Activated T-helper 2 cell treated with anti-CD3 and anti-CD28 coated beads, Interferon-gamma antibody, Interleukin-2, Interleukin-4, amounts not matched to agents 10 μg/mL and 5 μg/mL and 100 μg/mL, durations not matched to agents 14 hours and 24 hours and 36 hours (primary cell): Measurements from ENCODE around the gene UTP18. TPM values are rescaled to one million over a fixed set of nuclear protein-coding genes. Genes with fewer than 3 reads are reported as not detected.
"Not testable (repeated sequence)": the region's sequence is repeated elsewhere in the genome, so short reads cannot be mapped to it uniquely, and the experiment has no call there.

ENCODE experiments used
- DNase-seq: peaks from one replicate; pipeline ENCODE4 v3.0.0; 2021; ENCODE audit warnings: low spot score
- H3K27ac Mint-ChIP-seq: one replicate; pipeline ENCODE4 v1.8.0; 2021; ENCODE audit warnings: mixed read lengths
- H3K27me3 Mint-ChIP-seq: one replicate; pipeline ENCODE4 v1.8.0; 2021; ENCODE audit warnings: low read depth, mixed read lengths
- H3K36me3 Mint-ChIP-seq: one replicate; pipeline ENCODE4 v1.8.0; 2021; ENCODE audit warnings: low read depth, mixed read lengths
- H3K4me1 Mint-ChIP-seq: one replicate; pipeline ENCODE4 v1.8.0; 2021; ENCODE audit warnings: low read depth, mixed read lengths
- H3K4me3 Mint-ChIP-seq: one replicate; pipeline ENCODE4 v1.8.0; 2021; ENCODE audit warnings: low read depth, mild to moderate bottlenecking, moderate library complexity, mixed read lengths
- H3K9me3 Mint-ChIP-seq: one replicate; pipeline ENCODE4 v1.8.0; 2021; ENCODE audit warnings: mixed read lengths
- intact Hi-C: fragments of 100-400 bp; cut with micrococcal nuclease; formaldehyde crosslinking; loops from one replicate; pipeline ENCODE4 v1.15.1; 2023
- total RNA-seq: library from RNA; stranded (reverse); gene quantifications from 2 replicates; pipeline ENCODE4 v1.2.3, GENCODE V29; 2022

Gene UTP18
- total RNA-seq, 1 donor from 2014 or later, result 78.7 TPM

DNA sequence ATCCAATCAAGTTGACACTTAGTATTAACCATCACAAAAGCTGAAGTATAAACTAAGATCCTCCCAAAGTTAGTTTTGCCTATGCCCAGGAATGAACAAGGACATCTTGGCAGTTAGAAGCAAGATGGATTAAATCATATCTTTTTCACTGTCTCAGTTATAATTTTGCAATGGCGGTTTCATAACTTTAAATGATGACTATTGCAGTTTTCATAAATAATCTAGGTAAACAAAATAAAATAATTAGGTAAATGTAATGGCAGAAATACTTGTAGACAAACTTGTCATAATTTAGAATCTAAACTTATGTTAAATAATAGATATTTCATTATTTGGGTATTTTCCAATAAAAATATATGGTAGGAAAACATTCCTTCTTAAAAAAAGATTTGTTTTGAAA lies 51.7 kb downstream of the UTP18 start:
- H3K9me3 Mint-ChIP-seq, H3K4me3 Mint-ChIP-seq, DNase-seq, H3K36me3 Mint-ChIP-seq, H3K4me1 Mint-ChIP-seq, intact Hi-C loops, H3K27ac Mint-ChIP-seq: not testable (repeated sequence)
- peaks cover 13% of the 10 kb centered on the region for H3K27me3 Mint-ChIP-seq

DNA sequence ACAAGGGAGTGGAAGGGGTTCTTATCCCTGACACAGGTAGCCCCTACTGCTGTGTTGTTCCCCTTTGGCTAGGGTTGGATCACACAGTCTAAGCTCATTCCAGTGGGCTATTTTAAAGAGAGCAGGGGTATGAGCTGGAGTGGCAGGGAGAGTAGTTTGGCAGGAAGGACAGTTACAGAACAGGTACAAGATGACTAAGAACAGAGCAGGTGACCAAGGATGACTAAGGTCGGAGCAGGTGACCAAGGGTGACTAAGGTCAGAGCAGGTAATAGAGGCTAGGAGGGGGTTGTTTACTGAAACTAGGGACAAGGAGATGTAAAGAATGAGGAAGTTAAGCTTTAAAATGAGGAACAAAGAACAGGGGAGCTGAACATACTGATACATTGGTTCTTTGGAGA lies 58.8 kb downstream of the UTP18 start:
- Mint-ChIP-seq H3K27ac (no peak overlapping the region), H3K36me3 (no peaks in the 10 kb centered on the region), H3K27me3 (peaks cover 6% of the 10 kb centered on the region), H3K4me1 (no peaks in the 10 kb centered on the region), H3K4me3 (no peak overlapping the region), H3K9me3 (peaks cover 20% of the 10 kb centered on the region)
- no peak for DNase-seq
- intact Hi-C loops, result no loop called here

GRCh38 chr17:51322390-51323029 lies 62.2 kb downstream of the UTP18 start:
- Mint-ChIP-seq H3K4me1 (no peaks in the 10 kb centered on the region), H3K4me3 (no peak overlapping the region), H3K27ac (no peak overlapping the region), H3K9me3 (peaks cover 10% of the 10 kb centered on the region), H3K27me3 (peaks cover 11% of the 10 kb centered on the region), H3K36me3 (no peaks in the 10 kb centered on the region)
- no peak for DNase-seq
- intact Hi-C loops, result no loop called here

DNA sequence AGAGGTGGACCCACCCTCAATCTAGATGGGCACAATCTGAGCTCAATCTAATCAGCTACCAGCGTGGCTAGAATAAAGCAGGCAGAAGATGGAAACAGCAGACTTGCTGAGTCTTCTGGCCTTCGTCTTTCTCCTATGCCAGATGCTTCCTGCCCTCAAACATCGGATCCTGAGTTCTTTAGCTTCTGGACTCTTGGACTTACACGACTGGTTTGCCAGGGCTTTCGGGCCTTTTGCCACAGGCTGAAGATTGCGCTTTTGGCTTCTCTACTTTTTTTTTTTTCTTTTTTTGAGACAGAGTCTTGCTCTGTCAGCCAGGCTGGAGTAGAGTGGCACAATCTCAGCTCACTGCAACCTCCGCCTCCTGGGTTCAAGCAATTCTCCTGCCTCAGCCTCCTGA lies 65.1 kb downstream of the UTP18 start:
- Mint-ChIP-seq H3K9me3 (no peaks in the 10 kb centered on the region), H3K27me3 (peaks cover 18% of the 10 kb centered on the region), H3K27ac (no peak overlapping the region), H3K4me3 (no peak overlapping the region), H3K36me3 (no peaks in the 10 kb centered on the region), H3K4me1 (no peaks in the 10 kb centered on the region)
- intact Hi-C loops, result no loop called here
- DNase-seq, result no peak

- H3K27me3 Mint-ChIP-seq, result peaks cover 22% of the 10 kb centered on the region
- H3K9me3 Mint-ChIP-seq, H3K27ac Mint-ChIP-seq, H3K4me1 Mint-ChIP-seq, H3K36me3 Mint-ChIP-seq, intact Hi-C loops, H3K4me3 Mint-ChIP-seq, DNase-seq: not testable (repeated sequence)
Measured at GRCh38 chr17:51330861-51331503, 70.6 kb downstream of the UTP18 start.

- H3K9me3 Mint-ChIP-seq, result no peaks in the 10 kb centered on the region
- no peaks in the 10 kb centered on the region for H3K36me3 Mint-ChIP-seq
- peaks cover 3% of the 10 kb centered on the region for H3K27me3 Mint-ChIP-seq
- no peak overlapping the region for H3K27ac Mint-ChIP-seq
- H3K4me3 Mint-ChIP-seq, result no peak overlapping the region
- no peaks in the 10 kb centered on the region for H3K4me1 Mint-ChIP-seq
- DNase-seq, result no peak
- intact Hi-C loops, result no loop called here
Measured at GRCh38 chr17:51335006-51335590, 74.8 kb downstream of the UTP18 start.

GRCh38 chr17:51335883-51336822 lies 75.8 kb downstream of the UTP18 start:
- intact Hi-C loops, result no loop called here
- H3K27me3 Mint-ChIP-seq, result peaks cover 5% of the 10 kb centered on the region
- no peaks in the 10 kb centered on the region for H3K36me3 Mint-ChIP-seq
- DNase-seq, result no peak
- H3K27ac Mint-ChIP-seq, result no peak overlapping the region
- no peaks in the 10 kb centered on the region for H3K4me1 Mint-ChIP-seq
- H3K9me3 Mint-ChIP-seq, result no peaks in the 10 kb centered on the region
- no peak overlapping the region for H3K4me3 Mint-ChIP-seq

- Mint-ChIP-seq H3K4me1 (no peaks in the 10 kb centered on the region), H3K27me3 (peaks cover 6% of the 10 kb centered on the region), H3K4me3 (no peak overlapping the region), H3K36me3 (no peaks in the 10 kb centered on the region), H3K27ac (no peak overlapping the region), H3K9me3 (no peaks in the 10 kb centered on the region)
- no peak for DNase-seq
- intact Hi-C loops, result no loop called here
Measured at GRCh38 chr17:51341457-51341856, 81.1 kb downstream of the UTP18 start.

GRCh38 chr17:51342257-51342656 lies 81.9 kb downstream of the UTP18 start:
- no peak overlapping the region for H3K27ac Mint-ChIP-seq
- no peak for DNase-seq
- H3K4me1 Mint-ChIP-seq, result no peaks in the 10 kb centered on the region
- intact Hi-C loops, result no loop called here
- peaks cover 9% of the 10 kb centered on the region for H3K27me3 Mint-ChIP-seq
- no peak overlapping the region for H3K4me3 Mint-ChIP-seq
- no peaks in the 10 kb centered on the region for H3K36me3 Mint-ChIP-seq
- no peaks in the 10 kb centered on the region for H3K9me3 Mint-ChIP-seq

- no peaks in the 10 kb centered on the region for H3K36me3 Mint-ChIP-seq
- peaks cover 15% of the 10 kb centered on the region for H3K27me3 Mint-ChIP-seq
- H3K27ac Mint-ChIP-seq, result no peak overlapping the region
- H3K4me1 Mint-ChIP-seq, result no peaks in the 10 kb centered on the region
- no peaks in the 10 kb centered on the region for H3K9me3 Mint-ChIP-seq
- no peak for DNase-seq
- no peak overlapping the region for H3K4me3 Mint-ChIP-seq
- intact Hi-C loops, result no loop called here
Measured at GRCh38 chr17:51344532-51344931, 84.2 kb downstream of the UTP18 start.

DNA sequence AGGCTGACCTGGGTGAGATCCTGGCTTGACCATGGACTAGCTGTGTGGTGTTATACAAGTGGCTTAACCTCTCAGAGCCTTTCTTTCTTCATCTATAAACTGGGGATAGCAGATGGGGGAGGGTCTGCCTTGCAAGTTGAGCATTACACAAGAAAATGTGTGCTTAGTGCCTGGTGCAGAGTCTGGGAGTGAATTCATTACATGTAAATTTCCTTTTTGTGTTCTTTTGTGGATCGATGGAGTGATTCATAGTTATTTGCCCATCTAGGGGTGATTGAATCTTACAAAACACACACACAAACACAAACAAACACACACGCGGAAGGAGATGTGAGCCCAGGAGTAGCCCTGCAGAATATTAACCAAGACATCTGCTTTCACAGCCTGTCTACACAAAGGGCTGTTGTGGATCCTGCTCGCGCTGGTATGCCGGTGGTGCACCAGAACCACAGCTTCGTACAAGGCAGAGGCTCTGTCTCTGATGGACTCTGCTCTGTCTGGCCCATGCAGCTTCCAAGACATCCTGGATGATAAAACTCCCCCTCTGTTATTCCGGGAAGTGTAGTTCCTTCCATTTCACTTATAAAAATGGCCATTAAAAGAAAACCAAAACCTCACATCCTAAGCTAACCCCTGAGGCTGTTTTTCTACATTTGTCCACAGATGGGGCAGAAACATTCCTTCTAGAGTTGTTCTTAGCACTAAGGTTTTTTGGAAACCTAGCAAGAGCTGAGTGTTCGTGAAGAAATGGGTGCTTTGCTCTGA lies 86.1 kb downstream of the UTP18 start:
- Mint-ChIP-seq H3K9me3 (no peaks in the 10 kb centered on the region), H3K27me3 (peaks cover 15% of the 10 kb centered on the region), H3K4me3 (no peak overlapping the region), H3K4me1 (no peaks in the 10 kb centered on the region), H3K36me3 (no peaks in the 10 kb centered on the region), H3K27ac (no peak overlapping the region)
- no peak for DNase-seq
- intact Hi-C loops, result no loop called here
